Chondrocyte (in vitro differentiated cells): ENCODE results near the gene SUFU. TPM values are rescaled to one million over a fixed set of nuclear protein-coding genes. Genes with fewer than 3 reads are reported as not detected.

Source experiments
- DNase-seq: peaks from one replicate; pipeline ENCODE4 v3.0.0; 2021; ENCODE audit warnings: mixed read lengths, low spot score
- H3K27ac Mint-ChIP-seq: one replicate; pipeline ENCODE4 v1.8.0; 2021; ENCODE audit warnings: mild to moderate bottlenecking, moderate library complexity, mixed read lengths; ENCODE audit not compliant: unreplicated experiment
- H3K27me3 Mint-ChIP-seq: 2 replicates; pipeline ENCODE4 v1.8.0; 2021; ENCODE audit warnings: low read depth, mixed read lengths
- H3K36me3 Mint-ChIP-seq: 2 replicates; pipeline ENCODE4 v1.8.0; 2021; ENCODE audit warnings: low read depth, mixed read lengths
- H3K4me1 Mint-ChIP-seq: 2 replicates; pipeline ENCODE4 v1.8.0; 2021; ENCODE audit warnings: low read depth, mild to moderate bottlenecking, mixed read lengths
- H3K4me3 Mint-ChIP-seq: one replicate; pipeline ENCODE4 v1.8.0; 2021; ENCODE audit warnings: mild to moderate bottlenecking, moderate library complexity, mixed read lengths; ENCODE audit not compliant: unreplicated experiment
- H3K9me3 Mint-ChIP-seq: 2 replicates; pipeline ENCODE4 v1.8.0; 2021; ENCODE audit warnings: low read depth, mixed read lengths
- total RNA-seq: library from RNA; stranded (reverse); gene quantifications from 3 replicates; pipeline ENCODE4 v1.2.1, GENCODE V29; 2021
- TF ChIP-seq, protein P1 (sequence below): fragments of 200-600 bp; sonication (generic); IDR thresholded peaks from 2 replicates; pipeline ENCODE4 v1.5.0; 2021; ENCODE audit warnings: antibody characterized with exemption, mild to moderate bottlenecking, moderate library complexity

Gene SUFU
- total RNA-seq, 1 donor from 2014 or later, result 15.5 TPM

DNA sequence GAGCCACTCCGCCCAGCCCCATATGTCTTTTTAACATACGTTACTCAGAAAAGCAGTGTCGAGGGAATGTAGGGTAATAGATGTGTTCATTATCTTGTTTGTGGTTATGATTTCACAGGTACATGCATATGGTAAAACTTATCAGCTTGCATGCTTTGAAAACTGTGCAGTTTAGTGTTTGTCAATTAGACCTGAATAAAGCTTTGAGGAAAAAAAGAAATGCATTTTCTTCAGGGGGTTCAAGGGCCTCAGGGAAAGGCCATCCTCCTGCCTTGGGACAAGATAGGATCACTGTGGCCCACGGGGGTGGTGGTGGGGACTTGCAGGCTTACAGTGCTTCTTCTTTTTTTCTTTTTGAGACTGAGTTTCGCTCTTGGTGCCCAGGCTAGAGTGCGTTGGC is 36.5 kb upstream of the SUFU start:
- Mint-ChIP-seq H3K4me1 (peaks cover 6% of the 10 kb centered on the region), H3K27ac (no peak overlapping the region), H3K36me3 (no peaks in the 10 kb centered on the region), H3K4me3 (no peak overlapping the region), H3K9me3 (no peaks in the 10 kb centered on the region), H3K27me3 (peaks cover 5% of the 10 kb centered on the region)
- DNase-seq, result no peak
- TF ChIP-seq, protein P1, sequence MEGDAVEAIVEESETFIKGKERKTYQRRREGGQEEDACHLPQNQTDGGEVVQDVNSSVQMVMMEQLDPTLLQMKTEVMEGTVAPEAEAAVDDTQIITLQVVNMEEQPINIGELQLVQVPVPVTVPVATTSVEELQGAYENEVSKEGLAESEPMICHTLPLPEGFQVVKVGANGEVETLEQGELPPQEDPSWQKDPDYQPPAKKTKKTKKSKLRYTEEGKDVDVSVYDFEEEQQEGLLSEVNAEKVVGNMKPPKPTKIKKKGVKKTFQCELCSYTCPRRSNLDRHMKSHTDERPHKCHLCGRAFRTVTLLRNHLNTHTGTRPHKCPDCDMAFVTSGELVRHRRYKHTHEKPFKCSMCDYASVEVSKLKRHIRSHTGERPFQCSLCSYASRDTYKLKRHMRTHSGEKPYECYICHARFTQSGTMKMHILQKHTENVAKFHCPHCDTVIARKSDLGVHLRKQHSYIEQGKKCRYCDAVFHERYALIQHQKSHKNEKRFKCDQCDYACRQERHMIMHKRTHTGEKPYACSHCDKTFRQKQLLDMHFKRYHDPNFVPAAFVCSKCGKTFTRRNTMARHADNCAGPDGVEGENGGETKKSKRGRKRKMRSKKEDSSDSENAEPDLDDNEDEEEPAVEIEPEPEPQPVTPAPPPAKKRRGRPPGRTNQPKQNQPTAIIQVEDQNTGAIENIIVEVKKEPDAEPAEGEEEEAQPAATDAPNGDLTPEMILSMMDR, result no peak

DNA sequence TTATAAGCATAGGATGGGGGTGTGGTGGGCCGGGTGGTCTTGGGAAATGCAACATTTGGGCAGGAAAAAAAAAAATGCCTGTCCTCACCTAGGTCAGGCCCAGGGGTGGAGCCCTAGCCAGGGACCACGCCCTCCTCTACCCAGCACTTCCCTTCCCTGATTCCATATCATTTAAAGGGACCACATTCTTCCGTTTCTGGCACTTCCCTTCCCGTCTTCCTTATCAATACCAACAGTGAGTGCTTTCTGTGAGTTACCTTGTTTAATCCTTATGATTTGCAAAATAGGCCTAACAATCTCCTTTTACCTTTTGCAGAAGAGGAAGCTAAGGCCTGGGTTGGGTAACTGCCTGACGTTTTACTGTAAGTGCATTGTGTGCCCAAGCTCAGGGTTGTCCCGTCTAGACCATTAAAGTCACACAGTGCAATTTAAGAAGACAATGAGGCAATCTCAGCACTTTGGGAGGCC is 35.8 kb upstream of the SUFU start:
- TF ChIP-seq, protein P1, result no peak
- H3K27me3 Mint-ChIP-seq, result no peaks in the 10 kb centered on the region
- no peaks in the 10 kb centered on the region for H3K9me3 Mint-ChIP-seq
- DNase-seq, result no peak
- no peak overlapping the region for H3K4me3 Mint-ChIP-seq
- H3K4me1 Mint-ChIP-seq, result no peaks in the 10 kb centered on the region
- H3K27ac Mint-ChIP-seq, result no peak overlapping the region
- H3K36me3 Mint-ChIP-seq, result no peaks in the 10 kb centered on the region

DNA sequence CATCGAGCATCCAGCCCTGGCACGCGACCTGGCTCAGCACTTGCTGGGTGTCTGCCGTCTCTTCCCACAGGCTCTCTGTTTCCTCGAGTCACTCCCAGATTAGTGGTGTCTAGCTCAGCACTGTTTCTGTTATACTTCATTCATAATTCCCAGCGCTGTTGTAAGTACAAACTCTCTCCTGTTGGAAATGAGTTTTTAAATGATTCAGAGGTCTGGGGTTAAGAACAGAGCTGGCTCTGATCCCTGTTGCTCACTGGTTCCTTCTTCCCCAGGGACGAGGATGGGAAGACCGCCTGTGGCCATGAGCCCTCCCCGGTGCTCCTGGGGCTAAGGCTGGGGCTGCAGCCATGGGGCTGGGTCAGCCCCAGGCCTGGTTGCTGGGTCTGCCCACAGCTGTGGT is 35.1 kb upstream of the SUFU start:
- Mint-ChIP-seq H3K27ac (no peak overlapping the region), H3K4me1 (no peaks in the 10 kb centered on the region), H3K4me3 (no peak overlapping the region), H3K27me3 (no peaks in the 10 kb centered on the region), H3K9me3 (no peaks in the 10 kb centered on the region), H3K36me3 (no peaks in the 10 kb centered on the region)
- no peak for DNase-seq
- TF ChIP-seq, protein P1, result no peak

DNA sequence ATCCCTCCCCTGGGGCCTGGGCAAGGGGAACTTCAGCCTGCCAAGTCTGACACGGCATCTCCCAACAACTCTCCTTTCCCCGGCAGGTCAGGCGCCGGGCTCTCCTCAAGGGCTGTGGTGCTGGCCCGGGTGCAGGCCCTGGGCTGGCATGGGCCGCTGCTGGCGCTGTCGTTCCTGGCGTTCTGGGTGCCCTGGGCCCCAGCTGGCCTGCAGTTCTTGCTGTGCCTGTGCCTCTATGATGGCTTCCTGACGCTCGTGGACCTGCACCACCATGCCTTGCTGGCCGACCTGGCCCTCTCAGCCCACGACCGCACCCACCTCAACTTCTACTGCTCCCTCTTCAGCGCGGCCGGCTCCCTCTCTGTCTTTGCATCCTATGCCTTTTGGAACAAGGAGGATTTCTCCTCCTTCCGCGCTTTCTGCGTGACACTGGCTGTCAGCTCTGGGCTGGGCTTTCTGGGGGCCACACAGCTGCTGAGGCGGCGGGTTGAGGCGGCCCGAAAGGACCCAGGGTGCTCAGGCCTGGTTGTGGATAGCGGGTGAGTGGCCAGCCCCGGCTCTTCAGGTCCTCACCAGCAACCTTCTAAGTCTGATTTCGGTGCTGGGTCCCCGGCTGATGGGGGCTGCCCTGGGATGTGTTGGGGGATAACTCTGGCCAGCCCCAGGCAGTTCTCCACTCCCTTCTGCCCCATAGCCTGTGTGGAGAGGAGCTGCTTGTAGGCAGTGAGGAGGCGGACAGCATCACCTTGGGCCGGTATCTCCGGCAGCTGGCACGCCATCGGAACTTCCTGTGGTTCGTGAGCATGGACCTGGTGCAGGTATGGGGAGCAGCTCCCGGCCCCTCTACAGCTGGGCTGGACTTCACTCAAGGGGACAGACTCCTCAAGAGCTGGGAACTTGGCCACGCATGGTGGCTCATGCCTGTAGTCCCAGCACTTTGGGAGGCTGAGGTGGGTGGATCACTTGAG is 32.9 kb upstream of the SUFU start:
- Mint-ChIP-seq H3K4me3 (no peak overlapping the region), H3K4me1 (no peaks in the 10 kb centered on the region), H3K27ac (no peak overlapping the region), H3K27me3 (no peaks in the 10 kb centered on the region), H3K36me3 (no peaks in the 10 kb centered on the region), H3K9me3 (no peaks in the 10 kb centered on the region)
- TF ChIP-seq, protein P1, result no peak
- DNase-seq, result no peak

DNA sequence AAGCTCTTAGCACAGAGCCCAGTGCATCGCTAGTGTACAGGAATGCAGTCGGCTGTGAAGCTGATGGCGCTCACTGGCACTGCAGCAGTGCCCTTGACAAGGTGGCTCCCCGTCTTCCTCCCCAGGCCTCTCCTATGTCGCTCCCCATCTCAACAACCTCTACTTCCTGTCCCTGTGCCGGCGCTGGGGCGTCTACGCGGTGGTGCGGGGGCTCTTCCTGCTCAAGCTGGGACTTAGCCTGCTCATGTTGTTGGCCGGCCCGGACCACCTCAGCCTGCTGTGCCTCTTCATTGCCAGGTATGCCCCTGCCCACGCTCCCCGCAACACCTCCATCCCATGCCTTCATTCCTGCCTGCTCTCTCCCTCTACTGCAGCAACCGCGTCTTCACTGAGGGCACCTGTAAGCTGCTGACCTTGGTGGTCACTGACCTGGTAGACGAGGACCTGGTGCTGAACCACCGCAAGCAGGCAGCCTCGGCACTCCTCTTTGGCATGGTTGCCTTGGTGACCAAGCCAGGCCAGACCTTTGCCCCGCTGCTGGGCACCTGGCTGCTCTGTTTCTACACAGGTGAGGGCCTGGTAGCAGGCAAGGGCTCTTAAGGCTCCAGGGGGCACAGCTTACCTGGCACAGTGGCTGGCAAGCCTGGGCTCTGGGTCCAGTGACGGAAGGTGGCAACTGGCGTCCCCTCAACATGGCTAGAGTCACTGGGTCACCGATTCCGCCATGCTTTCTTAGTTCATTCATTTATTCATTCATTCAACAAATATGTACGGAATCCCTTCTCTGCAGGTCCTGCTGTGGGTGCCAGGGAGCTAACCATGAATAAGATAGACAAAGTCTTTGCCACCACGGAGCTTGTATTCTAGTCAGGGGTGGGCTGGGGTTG is 30.1 kb upstream of the SUFU start:
- no peak for DNase-seq
- no peak overlapping the region for H3K4me3 Mint-ChIP-seq

More for the DNA sequence above, 30.1 kb upstream of the SUFU start:
- Mint-ChIP-seq H3K9me3 (no peaks in the 10 kb centered on the region), H3K27ac (no peak overlapping the region), H3K36me3 (no peaks in the 10 kb centered on the region), H3K4me1 (no peaks in the 10 kb centered on the region), H3K27me3 (no peaks in the 10 kb centered on the region)
- TF ChIP-seq, protein P1, result no peak
